IMR-90 (cell line): ENCODE data around the gene KRTAP5-7. TPM values are rescaled to one million over a fixed set of nuclear protein-coding genes. Genes with fewer than 3 reads are reported as not detected.

Experiments
- microRNA-seq, 2 experiments: library from miRNA; stranded (forward) in 1 of 2; unstranded in 1 of 2; fragments of 10-50 nt in 1 of 2; fragments of <30 nt in 1 of 2; gene quantifications in 1 of 2; microRNA quantifications in 1 of 2; one replicate each; pipeline versions ENCODE3 to v1.1.0; 2013 to 2020; ENCODE audit not compliant: insufficient read depth in 1 of 2, insufficient read length in 1 of 2, unreplicated experiment in 1 of 2
- polyA plus RNA-seq, 3 experiments: library from polyadenylated mRNA; depleted of rRNA; stranded (reverse); fragments of >200 nt; gene quantifications; 2 replicates each; pipeline ENCODE4 v1.2.3, GENCODE V29; 2012; ENCODE audit warnings: low replicate concordance in 1 of 3
- small RNA-seq, 5 experiments: library from RNA; depleted of rRNA; stranded (forward); fragments of <200 nt; gene quantifications; one replicate each; pipeline ENCODE3, GENCODE V24; 2012
- total RNA-seq: library from RNA; depleted of rRNA; stranded (reverse); fragments of >200 nt; gene quantifications from 2 replicates; pipeline ENCODE4 v1.2.3, GENCODE V29; 2012; rRNA removed

KRTAP5-7 gene
- total and polyA plus RNA-seq, 2 of the 4 experiments (the other 2 are of a cell fraction) = not detected

Small RNA genes within 50 kb of the gene (microRNA-seq; reads per million reads assigned to microRNA genes)
- not detected for gene AP000867.1 (ENCODE audit: insufficient read depth, insufficient read length)

Small RNA genes within 50 kb of the gene (small RNA-seq; reads per million reads assigned to genes)
- 0 reads per million in 5 experiments for gene AP000867.1

Other genes starting within 250 kb of the KRTAP5-7 start
- gene DHCR7, start 78.9 kb upstream of the KRTAP5-7 start, total RNA-seq = 20.0 and 22.0 TPM in 2 replicates
- gene DHCR7, start 78.9 kb upstream of the KRTAP5-7 start, polyA plus RNA-seq (2012; rRNA removed) = 43.2 and 43.3 TPM in 2 replicates
- 59.2 and 70.4 TPM in 2 replicates for gene NADSYN1, start 74.1 kb upstream of the KRTAP5-7 start, total RNA-seq
- 63.7 and 69.5 TPM in 2 replicates for gene NADSYN1, start 74.1 kb upstream of the KRTAP5-7 start, polyA plus RNA-seq (2012; rRNA removed)
- gene KRTAP5-8, start 10.8 kb downstream of the KRTAP5-7 start, total RNA-seq = not detected in 2 replicates
- 0.07 TPM in 1 of 2 replicates, not detected in the other for gene KRTAP5-8, start 10.8 kb downstream of the KRTAP5-7 start, polyA plus RNA-seq (2012; rRNA removed)
- not detected in 2 replicates for gene KRTAP5-9, start 21.2 kb downstream of the KRTAP5-7 start, total RNA-seq
- 0.09 TPM in 1 of 2 replicates, not detected in the other for gene KRTAP5-9, start 21.2 kb downstream of the KRTAP5-7 start, polyA plus RNA-seq (2012; rRNA removed)
- not detected in 2 replicates for gene KRTAP5-10, start 38.3 kb downstream of the KRTAP5-7 start, total RNA-seq
- not detected in 2 replicates for gene KRTAP5-10, start 38.3 kb downstream of the KRTAP5-7 start, polyA plus RNA-seq (2012; rRNA removed)
- gene KRTAP5-11, start 55.6 kb downstream of the KRTAP5-7 start, total RNA-seq = not detected in 2 replicates
- gene KRTAP5-11, start 55.6 kb downstream of the KRTAP5-7 start, polyA plus RNA-seq (2012; rRNA removed) = not detected in 2 replicates